NCI-H2227 treated with DMSO at 0.1 percent for 48 hours (cell line): Measurements from ENCODE around the gene TRPM6.
"Not testable (repeated sequence)": the region's sequence is repeated elsewhere in the genome, so short reads cannot be mapped to it uniquely, and the experiment has no call there.

Experiments used
- DNase-seq: peaks from one replicate; lab custom pipeline; 2025; lab: John Stamatoyannopoulos, UW

TRPM6 gene

GRCh38 chr9:74887041-74887980 is at the start of gene TRPM6:
TSS of gene TRPM6 (minus strand) at chr9:74887921. CDS start at chr9:74887856, 65 bp downstream.
- no peak for DNase-seq

GRCh38 chr9:74935008-74935407 is 47.3 kb upstream of the TRPM6 start:
- no peak for DNase-seq

DNA sequence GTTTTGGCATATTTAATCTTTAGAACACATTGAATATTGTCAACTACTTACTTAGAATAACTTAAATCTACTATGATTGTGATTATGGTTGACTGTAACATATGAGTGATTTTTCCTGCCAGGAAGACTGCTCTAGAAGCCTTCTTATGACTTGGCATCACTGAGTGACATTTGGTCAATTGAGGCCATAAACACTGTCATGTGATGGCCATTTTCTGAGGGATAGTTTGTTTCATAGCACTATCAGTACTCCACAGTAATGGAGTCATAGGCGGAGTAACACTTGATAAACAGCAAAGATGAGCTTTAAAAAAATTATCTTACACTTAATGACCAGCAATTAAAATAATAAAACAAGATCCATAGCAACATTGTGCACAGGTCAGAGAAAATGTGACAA is 34.0 kb upstream of the TRPM6 start:
- DNase-seq, result no peak

GRCh38 chr9:74920944-74921626 is 33.4 kb upstream of the TRPM6 start:
- no peak for DNase-seq

- DNase-seq, result no peak
Measured at GRCh38 chr9:74910036-74910435, 22.3 kb upstream of the TRPM6 start.

DNA sequence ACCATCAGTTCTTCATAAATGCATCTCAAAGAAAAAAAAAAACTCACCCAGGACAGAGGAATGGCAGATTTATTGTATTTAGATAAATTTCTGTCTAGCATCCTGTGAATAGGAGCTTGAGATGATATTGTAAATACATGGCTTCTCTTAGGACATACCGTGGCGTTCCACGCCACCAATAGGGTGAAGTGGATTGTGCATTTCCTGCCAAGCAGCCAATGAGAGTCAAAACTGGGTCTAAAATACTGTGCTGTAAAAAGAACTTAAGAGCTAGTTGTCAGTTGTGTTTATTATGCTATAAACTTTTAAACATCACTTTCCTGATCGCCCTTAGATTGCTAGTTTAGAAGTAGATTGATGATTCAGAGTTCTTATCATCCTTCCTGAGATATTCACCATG is 20.9 kb upstream of the TRPM6 start:
- DNase-seq, result no peak

GRCh38 chr9:74907085-74907484 is 19.4 kb upstream of the TRPM6 start:
- no peak for DNase-seq

DNA sequence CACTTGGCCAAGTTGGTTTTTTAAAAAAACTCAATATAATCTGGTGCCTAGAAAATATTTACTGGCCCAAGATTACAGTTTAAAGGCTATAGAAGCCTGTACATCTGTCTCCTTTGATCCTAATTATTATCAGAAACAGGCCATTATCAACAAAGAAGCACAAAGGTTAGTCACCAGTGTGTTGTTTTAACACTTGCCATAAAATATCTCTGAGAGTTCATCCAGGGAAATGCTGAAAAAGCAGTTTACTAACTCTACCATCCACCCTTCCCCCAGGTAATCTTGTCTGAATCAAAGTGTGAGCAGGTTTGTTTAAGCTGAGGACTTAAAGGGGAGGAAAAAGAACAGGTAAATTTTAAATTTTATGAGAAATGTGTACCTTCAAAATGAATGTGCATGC is 13.3 kb upstream of the TRPM6 start:
- no peak for DNase-seq

DNA sequence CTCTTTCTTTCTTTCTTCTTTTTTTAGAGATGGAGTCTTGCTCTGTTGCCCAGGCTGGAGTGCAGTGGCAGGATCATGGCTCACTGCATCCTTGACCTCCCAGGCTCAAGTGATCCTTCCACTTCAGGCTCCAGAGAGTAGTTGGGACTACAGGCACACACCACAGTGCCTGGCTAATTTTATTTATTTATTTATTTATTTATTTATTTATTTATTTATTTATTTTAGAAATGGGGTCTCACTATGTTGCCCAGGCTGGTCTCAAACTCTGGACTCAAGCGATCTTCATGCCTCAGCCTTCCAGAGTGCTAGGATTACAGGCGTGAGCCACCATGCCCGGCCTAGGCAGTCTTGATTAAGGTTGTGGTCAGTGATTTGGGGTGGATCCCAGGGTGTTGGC is 728 bp upstream of the TRPM6 start:
- DNase-seq, result not testable (repeated sequence)

DNA sequence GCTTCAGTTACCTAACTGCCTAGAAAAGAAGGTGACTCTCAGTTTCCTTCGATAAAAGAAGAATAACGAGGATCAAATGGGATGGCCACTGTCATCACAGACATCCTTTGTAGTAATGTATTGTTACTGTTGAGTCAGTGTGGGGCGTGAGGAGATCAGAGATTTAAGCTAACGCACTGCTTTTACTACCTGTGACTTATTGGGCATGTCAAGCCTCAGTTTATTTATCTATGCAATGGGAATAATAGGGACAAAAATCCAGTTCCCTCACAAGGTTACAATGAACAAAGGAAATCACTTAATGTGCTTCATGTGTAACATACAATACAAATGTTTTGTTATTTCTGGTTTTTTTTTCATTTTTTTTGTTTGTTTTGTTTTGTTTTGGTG is 255 bp upstream of the TRPM6 start:
- DNase-seq, result no peak

GRCh38 chr9:74876382-74876949 is 11.3 kb downstream of the TRPM6 start:
- no peak for DNase-seq

DNA sequence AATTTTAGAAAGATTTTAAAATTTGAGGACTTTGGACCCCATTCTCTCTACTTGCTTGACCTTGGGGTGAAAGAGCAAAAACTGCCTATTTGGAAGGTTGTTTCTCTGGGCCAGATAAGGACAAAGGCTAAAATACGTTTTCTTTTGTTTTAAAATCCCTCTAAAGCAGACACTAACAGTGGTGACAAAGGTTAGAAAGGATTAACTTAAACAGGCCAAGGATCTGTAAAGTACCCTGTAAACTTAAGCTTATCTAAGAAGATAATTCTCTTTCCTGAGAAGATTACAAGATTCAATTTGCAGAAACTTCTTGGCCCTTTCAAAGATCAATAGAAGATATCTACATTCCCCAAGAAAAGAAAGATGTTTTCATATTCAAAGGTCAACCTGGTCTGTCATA is 12.1 kb downstream of the TRPM6 start:
- DNase-seq, result no peak

- no peak for DNase-seq
Measured at GRCh38 chr9:74874220-74874619, 13.5 kb downstream of the TRPM6 start.

- DNase-seq, result no peak
Measured at GRCh38 chr9:74872619-74873233, 15.0 kb downstream of the TRPM6 start.

GRCh38 chr9:74867483-74867882 is 20.2 kb downstream of the TRPM6 start:
- DNase-seq, result no peak

DNA sequence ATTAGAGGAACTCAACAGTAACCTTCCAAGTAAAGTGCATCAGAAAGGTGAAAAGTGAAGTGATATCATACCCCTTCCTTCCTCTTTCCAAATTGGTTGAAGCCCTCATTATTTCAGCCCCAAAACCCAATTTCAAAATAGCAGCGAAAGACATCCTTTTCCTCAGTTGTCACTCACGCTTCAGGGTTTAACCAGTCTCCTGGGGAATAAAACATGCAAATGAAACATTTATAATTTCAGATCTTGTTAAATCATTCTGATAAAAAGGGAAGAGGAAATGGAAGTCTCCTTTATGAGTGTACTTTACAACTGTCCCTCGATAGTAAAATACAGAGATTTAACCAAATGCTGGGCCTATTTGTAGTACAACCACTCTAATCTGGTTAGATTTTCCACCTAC is 22.5 kb downstream of the TRPM6 start:
- no peak for DNase-seq

GRCh38 chr9:74861773-74862474 is 25.8 kb downstream of the TRPM6 start:
- no peak for DNase-seq

- DNase-seq, result no peak
Measured at GRCh38 chr9:74861071-74861470, 26.6 kb downstream of the TRPM6 start.

DNA sequence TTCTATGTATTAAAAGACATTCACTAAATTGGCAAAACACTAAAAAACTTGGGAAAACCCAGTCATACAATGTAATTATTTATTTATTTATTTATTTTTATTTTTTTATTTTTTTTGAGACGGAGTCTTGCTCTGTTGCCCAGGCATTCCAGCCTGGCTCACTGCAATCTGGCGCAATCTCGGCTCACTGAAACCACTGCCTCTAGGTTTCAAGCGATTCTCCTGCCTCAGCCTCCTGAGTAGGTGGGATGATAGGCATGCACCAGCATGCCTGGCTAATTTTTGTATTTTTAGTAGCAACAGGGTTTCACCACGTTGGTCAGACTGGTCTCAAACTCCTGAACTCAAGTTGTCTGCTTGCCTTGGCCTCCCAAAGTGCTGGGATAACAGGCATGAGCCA is 27.5 kb downstream of the TRPM6 start:
- DNase-seq, result not testable (repeated sequence)

DNA sequence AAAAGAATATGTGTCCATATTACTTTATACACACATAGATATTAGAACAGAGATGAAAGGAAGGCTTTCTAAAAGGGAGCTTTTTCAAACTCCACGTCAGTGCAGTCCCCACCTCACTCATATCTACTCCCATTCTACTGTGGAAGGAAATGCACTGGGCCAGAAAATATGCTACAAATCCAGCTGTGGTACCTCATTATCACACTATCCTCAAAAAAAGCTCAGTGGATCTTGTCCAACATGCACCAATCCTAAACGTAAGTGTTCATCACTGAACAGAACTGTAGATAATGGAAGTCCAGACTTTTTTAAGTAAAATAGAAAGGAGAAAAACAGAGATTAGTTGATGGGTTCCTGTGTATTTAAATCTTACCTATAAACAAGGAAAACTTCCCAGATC is 27.9 kb downstream of the TRPM6 start:
- DNase-seq, result no peak

DNA sequence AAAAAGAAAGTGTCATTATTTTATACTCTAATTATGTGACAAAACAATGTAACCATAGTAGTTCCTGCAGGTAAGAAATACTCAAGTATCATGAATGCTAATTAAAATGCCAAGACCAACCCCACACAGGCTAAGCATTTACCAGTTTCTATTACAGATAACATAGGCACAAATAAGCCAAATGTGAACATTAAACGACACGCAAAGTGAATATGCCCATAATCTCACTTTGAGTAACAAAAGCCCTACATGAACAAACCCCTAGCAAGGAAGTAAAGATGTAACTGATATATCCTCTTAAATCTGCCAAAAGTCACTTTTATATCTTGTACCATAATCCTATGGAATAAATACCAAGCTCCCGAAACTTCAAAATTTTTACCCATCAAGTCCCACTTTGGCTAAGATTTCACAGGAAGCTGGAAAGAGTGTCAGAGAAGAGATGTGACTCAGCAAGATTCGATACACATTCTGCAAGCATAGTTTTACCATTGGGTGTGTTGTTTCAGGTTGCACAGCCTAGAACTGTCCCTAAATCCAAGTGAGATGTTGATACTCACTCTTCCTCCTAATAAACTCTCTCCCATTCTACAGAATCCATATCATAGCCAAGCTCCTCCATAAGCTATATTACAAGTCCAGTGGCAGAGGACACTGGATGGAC is 28.8 kb downstream of the TRPM6 start:
- DNase-seq, result no peak
